Upper lobe of left lung (tissue), 6 donors: ENCODE data around the gene PBX4. TPM values are rescaled to one million over a fixed set of nuclear protein-coding genes. Genes with fewer than 3 reads are reported as not detected.
"Not testable (repeated sequence)": the region's sequence is repeated elsewhere in the genome, so short reads cannot be mapped to it uniquely, and the experiment has no call there.

Experiments
- ATAC-seq, 2 donors: fragments of 200-7000 bp; cut with Tn5 transposase; one replicate each; pipeline ENCODE4 v1.9.1; 2022; ENCODE audit warnings: mild to moderate bottlenecking in 2 of 2, moderate library complexity in 2 of 2; ENCODE audit not compliant: low FRiP score in 2 of 2
- DNase-seq, 2 donors: peaks; one replicate each; pipeline ENCODE4 v3.0.0-alpha.2; 2019 to 2020
- H3K27ac ChIP-seq, 4 donors: fragments of 200-600 bp; sonication (generic); one replicate each; pipeline ENCODE4 v1.5.1; 2016 to 2019
- H3K27me3 ChIP-seq, 4 donors: fragments of 200-600 bp; sonication (generic); one replicate each; pipeline ENCODE4 v1.5.1; 2017 to 2019
- H3K36me3 ChIP-seq, 4 donors: fragments of 200-600 bp; sonication (generic); one replicate each; pipeline ENCODE4 v1.5.1; 2016 to 2019
- H3K4me1 ChIP-seq, 4 donors: fragments of 200-600 bp; sonication (generic); one replicate each; pipeline ENCODE4 v1.5.1; 2018 to 2019
- H3K4me3 ChIP-seq, 4 donors: fragments of 200-600 bp; sonication (generic); one replicate each; pipeline ENCODE4 v1.5.1; 2017 to 2019; ENCODE audit warnings: mild to moderate bottlenecking in 2 of 4, moderate library complexity in 1 of 4
- H3K9me3 ChIP-seq, 4 donors: fragments of 200-600 bp; sonication (generic); one replicate each; pipeline ENCODE4 v1.5.1; 2018 to 2019
- CTCF ChIP-seq, 6 experiments: fragments of 450-650 bp in 4 of 6; fragments of 200-600 bp in 2 of 6; sonication (generic) in 2 of 6; IDR thresholded peaks; one replicate each; pipeline ENCODE4 v1.5.1; 2016 to 2019; ENCODE audit warnings: antibody characterized with exemption in 6 of 6
- EP300 ChIP-seq, 4 donors: sonication (generic); formaldehyde crosslinking; IDR thresholded peaks; one replicate each; pipeline ENCODE4 v1.5.1; 2017; ENCODE audit warnings: antibody characterized with exemption in 4 of 4, control low read depth in 2 of 4
- POLR2A ChIP-seq, 4 donors: fragments of 450-650 bp; IDR thresholded peaks; one replicate each; pipeline ENCODE4 v1.5.1; 2016 to 2017; ENCODE audit warnings: antibody characterized with exemption in 4 of 4, mild to moderate bottlenecking in 2 of 4
- POLR2AphosphoS5 ChIP-seq, 2 donors: sonication (generic); formaldehyde crosslinking; IDR thresholded peaks; one replicate each; pipeline ENCODE4 v1.5.1; 2017; ENCODE audit warnings: antibody characterized with exemption in 2 of 2
- WGBS, 2 donors: methylation state at CpG; one replicate each; pipeline ENCODE4 v1.1.5; 2017 to 2018; 5-methylcytosine and 5-hydroxymethylcytosine counted together
- total RNA-seq, 6 donors: library from RNA; depleted of rRNA in 4 of 6; stranded (reverse); fragments of >200 nt in 4 of 6; gene quantifications; one replicate each; pipeline versions ENCODE4 v1.1.0 to v1.2.1, GENCODE V29; 2016 to 2021
- donor health status: DM: no; HTN: no; CAD: no; lungs with moderate emphysema.
- donor health status: DM: no; HTN: yes; CAD: no; lungs with severe emphysema.

Gene PBX4
- total RNA-seq = 10 to 100 TPM in 2 of 6 donors, 1 to 10 TPM in 4; 2.0 to 30.4 (median 5.8) TPM

GRCh38 chr19:19618219-19619051 is at the start of gene PBX4:
TSS of gene PBX4 (minus strand) at chr19:19618687. CDS start at chr19:19618629, 58 bp downstream.
- DNase-seq = peak; percentile 98 to 99
- H3K36me3 ChIP-seq = no peaks in the 10 kb centered on the region
- peak; percentile 97 to 99 for ATAC-seq
- H3K4me3 ChIP-seq = peak within 1 kb of the TSS; percentile 15 to 67 (median 58)
- TF ChIP-seq EP300 (IDR thresholded peaks at IDR 0.05) = no peak
- TF ChIP-seq POLR2AphosphoS5 (IDR thresholded peaks at IDR 0.05) = peak in 1 of 2 donors; percentile 59
- TF ChIP-seq CTCF (IDR thresholded peaks at IDR 0.05) = peak in 2 of 6 experiments; percentile 8
- TF ChIP-seq POLR2A (IDR thresholded peaks at IDR 0.05) = peak in 2 of 4 donors; percentile 59 to 84
- peak within 1 kb of the TSS in 2 of 4 donors; percentile 24 to 77 for H3K27ac ChIP-seq
- WGBS, 2 donors = 8 to 11% methylated on average over 24 to 35 of the region's 80 CpGs
- peaks cover 8 to 18% (median 15%) of the 10 kb centered on the region in 4 donors for H3K4me1 ChIP-seq
- no peaks in the 10 kb centered on the region for H3K27me3 ChIP-seq
- no peaks in the 10 kb centered on the region for H3K9me3 ChIP-seq

DNA sequence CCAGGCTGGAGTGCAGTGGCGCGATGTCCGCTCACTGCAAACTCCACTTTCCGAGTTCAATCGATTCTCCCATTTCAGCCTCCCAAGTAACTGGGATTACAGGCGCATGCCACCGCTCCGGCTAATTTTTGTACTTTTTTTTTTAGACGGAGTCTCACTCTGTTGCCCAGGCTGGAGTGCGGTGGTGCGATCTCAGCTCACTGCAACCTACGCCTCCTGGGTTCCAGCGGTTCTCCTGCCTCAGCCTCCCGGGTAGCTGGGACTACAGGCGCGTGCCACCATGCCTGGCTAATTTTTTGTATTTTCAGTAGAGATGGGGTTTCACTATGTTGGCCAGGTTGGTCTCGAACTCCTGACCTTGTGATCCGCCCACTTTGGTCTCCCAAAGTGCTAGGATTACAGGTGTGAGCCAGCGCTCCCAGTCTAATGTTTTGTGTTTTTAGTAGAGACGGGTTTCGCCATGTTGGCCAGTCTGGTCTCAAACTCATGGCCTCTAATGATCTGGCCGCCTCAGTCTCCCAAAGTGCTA is 47.0 kb upstream of the PBX4 start:
- not testable (repeated sequence) for ATAC-seq, H3K36me3 ChIP-seq, H3K9me3 ChIP-seq, H3K4me3 ChIP-seq, DNase-seq, H3K27me3 ChIP-seq, H3K27ac ChIP-seq
- WGBS, 2 donors = 95 to 98% methylated on average over 22 of the region's 22 CpGs
- peaks cover 29 to 51% (median 36%) of the 10 kb centered on the region in 4 donors for H3K4me1 ChIP-seq

DNA sequence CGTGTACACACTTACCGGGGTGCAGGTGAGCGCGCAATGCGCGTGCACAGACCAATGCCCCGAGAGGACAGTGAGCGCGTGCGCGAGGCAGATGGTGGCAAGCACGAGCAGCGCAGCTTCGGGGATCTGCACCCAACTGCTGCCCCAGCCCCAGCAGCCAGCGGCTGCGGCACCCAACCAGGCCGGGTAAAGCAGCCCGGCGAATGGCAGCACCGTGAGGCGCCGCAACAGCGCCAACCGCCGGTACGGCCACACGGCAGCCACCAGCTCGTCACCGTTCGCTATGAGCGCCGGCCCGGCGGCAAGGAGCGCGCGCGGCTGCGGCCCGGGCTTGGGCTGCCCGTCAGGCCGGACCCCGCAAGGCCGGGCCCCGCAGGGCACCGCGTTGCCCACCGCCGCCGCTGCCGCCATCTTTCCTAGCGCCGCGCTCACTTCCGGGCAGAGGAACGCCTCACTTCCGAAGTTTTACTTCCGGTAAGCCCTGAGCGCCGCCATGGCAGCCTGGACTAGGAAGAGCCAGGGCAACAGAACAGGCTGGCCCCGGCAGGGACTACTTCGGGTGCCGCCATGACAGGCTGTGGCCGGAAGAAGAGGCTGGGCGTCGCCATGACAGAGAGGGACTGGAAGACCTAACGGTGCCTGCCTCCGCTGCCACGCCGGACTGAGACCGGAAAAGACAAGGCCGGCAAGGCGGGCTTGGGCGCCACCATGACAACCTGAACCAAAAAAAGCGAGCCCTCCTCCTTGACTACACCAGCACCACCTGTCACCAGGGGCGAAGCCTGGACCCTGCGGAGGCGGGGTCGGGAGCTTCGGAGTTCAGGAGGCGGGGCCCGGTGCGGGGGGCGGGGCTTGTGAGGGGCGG is 45.0 kb upstream of the PBX4 start, which contains the start of gene ATP13A1:
TSS of gene ATP13A1 (minus strand) at position 421 of the 865 bp plus-strand sequence. CDS start at position 411, 10 bp downstream.
- Histone ChIP-seq H3K4me3 (peak within 1 kb of the TSS; percentile 80 to 100 (median 96)), H3K36me3 (peaks cover 7 to 18% (median 14%) of the 10 kb centered on the region in 4 donors), H3K27me3 (no peaks in the 10 kb centered on the region), H3K27ac (peak within 1 kb of the TSS; percentile 90 to 95 (median 94)), H3K4me1 (peaks cover 18 to 41% (median 26%) of the 10 kb centered on the region in 4 donors), H3K9me3 (no peaks in the 10 kb centered on the region)
- peak; percentile 98 for ATAC-seq
- TF ChIP-seq POLR2A (IDR thresholded peaks at IDR 0.05) (peak in 3 of 4 donors; percentile 56 to 80 (median 74)), CTCF (IDR thresholded peaks at IDR 0.05) (peak in 4 of 6 experiments; percentile 10 to 57 (median 43)), EP300 (IDR thresholded peaks at IDR 0.05) (peak in 1 of 4 donors; percentile 57), POLR2AphosphoS5 (IDR thresholded peaks at IDR 0.05) (peak; percentile 80 to 90)
- DNase-seq = peak; percentile 97 to 98
- WGBS, 2 donors = 0% methylated on average over 6 to 28 of the region's 85 CpGs

DNA sequence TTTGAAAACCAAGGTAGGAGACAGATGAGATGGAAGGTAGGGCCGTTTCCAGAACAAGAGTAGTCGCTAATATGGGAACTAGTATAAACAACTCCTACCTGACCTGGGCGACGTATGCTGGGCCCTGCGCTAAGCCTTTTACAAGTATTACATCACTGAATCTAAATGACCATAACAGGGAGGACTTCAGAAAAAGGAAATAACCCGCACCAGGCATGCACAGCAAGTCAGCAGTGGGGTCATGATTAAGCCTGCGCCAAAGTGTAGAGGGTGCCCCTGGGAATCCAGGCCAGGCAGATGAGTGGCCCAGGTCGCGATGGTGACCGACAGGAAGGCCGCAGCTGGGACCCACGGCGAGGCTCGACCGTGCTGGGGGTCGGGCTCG is 44.4 kb upstream of the PBX4 start:
- DNase-seq (no peak), ATAC-seq (no peak)
- Histone ChIP-seq H3K27me3 (no peaks in the 10 kb centered on the region), H3K4me3 (peak overlapping the region; percentile 80 to 100 (median 96)), H3K9me3 (no peaks in the 10 kb centered on the region), H3K36me3 (peaks cover 11 to 24% (median 19%) of the 10 kb centered on the region in 4 donors), H3K4me1 (peaks cover 15 to 37% (median 24%) of the 10 kb centered on the region in 4 donors), H3K27ac (peak overlapping the region; percentile 90 to 95 (median 94))
- TF ChIP-seq POLR2AphosphoS5 (IDR thresholded peaks at IDR 0.05) (no peak), POLR2A (IDR thresholded peaks at IDR 0.05) (no peak), EP300 (IDR thresholded peaks at IDR 0.05) (no peak), CTCF (IDR thresholded peaks at IDR 0.05) (no peak)
- 10 to 11% methylated on average over 17 of the region's 17 CpGs for WGBS, 2 donors
